GM19043 (cell line): ENCODE measurements around the gene ABCD4.
"Not testable (repeated sequence)": the region's sequence is repeated elsewhere in the genome, so short reads cannot be mapped to it uniquely, and the experiment has no call there.

Experiments used
- ATAC-seq: cut with Tn5 transposase; IDR thresholded peaks from one replicate; pipeline ENCODE4 v1.9.1; 2021; ENCODE audit warnings: low read depth; ENCODE audit not compliant: unreplicated experiment

ABCD4 gene

GRCh38 chr14:74302634-74303569, at the start of gene ABCD4:
ABCD4 (minus strand) TSS chr14:74302934; CDS start chr14:74302912, 22 bp downstream.
- peak; percentile 97 for ATAC-seq

- no peak for ATAC-seq
Measured at GRCh38 chr14:74350928-74351323, 48.2 kb upstream of the ABCD4 start.

- ATAC-seq: no peak
Measured at GRCh38 chr14:74350211-74350927, 47.6 kb upstream of the ABCD4 start.

- ATAC-seq: no peak
Measured at GRCh38 chr14:74349757-74350156, 47.0 kb upstream of the ABCD4 start.

GRCh38 chr14:74348735-74349463, 46.2 kb upstream of the ABCD4 start:
- ATAC-seq: no peak

GRCh38 chr14:74348241-74348734, 45.6 kb upstream of the ABCD4 start, which contains the start of gene VRTN:
VRTN (plus strand) TSS chr14:74348471; CDS start chr14:74356784, 8,313 bp downstream.
- ATAC-seq: no peak

GRCh38 chr14:74347795-74348100, 45.0 kb upstream of the ABCD4 start:
- no peak for ATAC-seq

- no peak for ATAC-seq
Measured at GRCh38 chr14:74347097-74347794, 44.5 kb upstream of the ABCD4 start.

- no peak for ATAC-seq
Measured at GRCh38 chr14:74346341-74346740, 43.6 kb upstream of the ABCD4 start.

GRCh38 chr14:74333909-74334308, 31.2 kb upstream of the ABCD4 start:
- ATAC-seq: no peak

- not testable (repeated sequence) for ATAC-seq
Measured at GRCh38 chr14:74329950-74330552, 27.3 kb upstream of the ABCD4 start.

GRCh38 chr14:74326369-74327152, 23.8 kb upstream of the ABCD4 start:
- no peak for ATAC-seq

GRCh38 chr14:74325446-74325845, 22.7 kb upstream of the ABCD4 start:
- no peak for ATAC-seq

- ATAC-seq: no peak
Measured at GRCh38 chr14:74324931-74325361, 22.2 kb upstream of the ABCD4 start.

GRCh38 chr14:74314576-74314975, 11.8 kb upstream of the ABCD4 start:
- ATAC-seq: no peak

GRCh38 chr14:74313601-74314000, 10.9 kb upstream of the ABCD4 start:
- no peak for ATAC-seq

GRCh38 chr14:74312161-74312560, 9.4 kb upstream of the ABCD4 start:
- ATAC-seq: no peak

- ATAC-seq: no peak
Measured at GRCh38 chr14:74309125-74310022, 6.6 kb upstream of the ABCD4 start.
